K562 (cell line): Measurements from ENCODE around the gene ZNF544. TPM values are rescaled to one million over a fixed set of nuclear protein-coding genes. Genes with fewer than 3 reads are reported as not detected.

Source experiments
- CBX1 ChIP-seq: sonication (generic); IDR thresholded peaks from 2 replicates; pipeline ENCODE4 v1.6.1; 2016; ENCODE audit warnings: antibody characterized with exemption, low read depth, mild to moderate bottlenecking
- LCOR ChIP-seq: sonication (generic); formaldehyde crosslinking; IDR thresholded peaks from 2 replicates; pipeline ENCODE4 v1.8.0; 2022; ENCODE audit warnings: mild to moderate bottlenecking, missing genetic modification reagents
- MTA3 ChIP-seq: fragments of 450-650 bp; formaldehyde crosslinking; IDR thresholded peaks from 2 replicates; pipeline ENCODE4 v1.6.1; 2017; ENCODE audit warnings: mild to moderate bottlenecking, borderline replicate concordance
- ZNF274 ChIP-seq: IDR thresholded peaks from 2 replicates; pipeline ENCODE4 v1.6.1; 2011; ENCODE audit warnings: low read depth, mild to moderate bottlenecking, low read length, moderate library complexity, borderline replicate concordance
- polyA plus RNA-seq, 8 experiments: library from polyadenylated mRNA; depleted of rRNA in 4 of 8; stranded (reverse) in 5 of 8; unstranded in 3 of 8; fragments of >200 nt; fragmentation: Nextera tagmentation in 2 of 8; fragmentation: Illumina TruSeq in 1 of 8; extraction: Ambion mirVana in 2 of 8; extraction: Trizol in 1 of 8; gene quantifications; 2 replicates each; pipeline versions ENCODE4 v1.2.1 to v1.2.3, GENCODE V29; 2011 to 2014; ENCODE audit warnings: inconsistent platforms in 1 of 8, missing spikeins in 1 of 8
- total RNA-seq, 7 experiments: library from RNA; depleted of rRNA in 6 of 7; stranded (reverse); fragments of >200 nt in 6 of 7; fragmentation: Illumina TruSeq in 2 of 7; extraction: Trizol in 2 of 7; gene quantifications; 2 replicates each; pipeline versions ENCODE4 v1.2.1 to v1.2.3, GENCODE V29; 2011 to 2021; ENCODE audit warnings: low replicate concordance in 1 of 7
- TF ChIP-seq, protein P1 (sequence below): conservative IDR thresholded peaks from 2 replicates; pipeline ENCODE4 v1.6.1; 2011; ENCODE audit warnings: low read depth, mild to moderate bottlenecking, low read length; ENCODE audit not compliant: control insufficient read depth
- TF ChIP-seq, protein P2 (sequence below): fragments of 450-650 bp; IDR thresholded peaks from 2 replicates; pipeline ENCODE4 v1.6.1; 2018; ENCODE audit warnings: mild to moderate bottlenecking, low read depth; ENCODE audit not compliant: partially characterized antibody
- TF ChIP-seq, protein P3 (sequence below): fragments of 250-450 bp; sonication (Bioruptor Pico); IDR thresholded peaks from 2 replicates; pipeline ENCODE4 v1.9.0; 2021; ENCODE audit warnings: mild to moderate bottlenecking

ZNF544 gene
- total and polyA plus RNA-seq, 9 of the 15 experiments (the other 6 are each of a cell fraction or from before 2014, with no cell fraction given), result 23.6 to 59.0 (median 41.4) TPM

DNA sequence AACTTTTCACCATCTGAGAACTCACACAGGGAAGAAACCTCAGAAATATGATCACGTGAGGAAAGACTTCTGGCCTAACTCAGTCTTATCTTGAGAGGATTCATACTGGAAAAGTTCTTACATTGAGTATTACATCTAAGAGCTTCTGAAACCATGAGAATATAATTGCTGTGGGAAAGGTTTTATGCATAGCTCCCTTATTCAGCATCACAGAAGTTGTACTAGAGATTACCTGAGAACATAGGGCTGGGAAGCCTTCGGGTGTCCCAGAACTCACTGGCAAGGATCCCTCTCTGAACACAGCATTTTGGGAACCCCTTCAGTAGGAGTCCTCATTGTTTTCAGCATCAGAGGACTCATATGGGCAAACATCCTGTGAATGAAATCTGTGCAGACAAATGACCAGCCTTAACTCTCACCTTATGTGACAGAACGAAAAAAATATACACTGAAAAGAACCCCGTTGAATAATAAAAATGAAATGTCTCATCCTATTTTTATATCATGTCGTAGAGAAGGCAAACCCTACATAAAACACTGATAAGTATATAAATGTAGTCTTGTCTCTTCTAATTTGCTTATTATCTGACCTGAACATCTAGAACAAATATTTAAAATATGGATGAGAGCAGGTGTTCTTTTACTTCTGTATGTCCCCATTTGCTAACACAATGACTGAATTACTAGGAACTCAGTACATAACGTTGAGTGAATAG lies 31.7 kb upstream of the ZNF544 start (continued):
- TF ChIP-seq, protein P1, sequence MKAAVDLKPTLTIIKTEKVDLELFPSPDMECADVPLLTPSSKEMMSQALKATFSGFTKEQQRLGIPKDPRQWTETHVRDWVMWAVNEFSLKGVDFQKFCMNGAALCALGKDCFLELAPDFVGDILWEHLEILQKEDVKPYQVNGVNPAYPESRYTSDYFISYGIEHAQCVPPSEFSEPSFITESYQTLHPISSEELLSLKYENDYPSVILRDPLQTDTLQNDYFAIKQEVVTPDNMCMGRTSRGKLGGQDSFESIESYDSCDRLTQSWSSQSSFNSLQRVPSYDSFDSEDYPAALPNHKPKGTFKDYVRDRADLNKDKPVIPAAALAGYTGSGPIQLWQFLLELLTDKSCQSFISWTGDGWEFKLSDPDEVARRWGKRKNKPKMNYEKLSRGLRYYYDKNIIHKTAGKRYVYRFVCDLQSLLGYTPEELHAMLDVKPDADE, result peak; percentile 97
- no peak for TF ChIP-seq LCOR (CRISPR knock-in tag)
- TF ChIP-seq, protein P2, sequence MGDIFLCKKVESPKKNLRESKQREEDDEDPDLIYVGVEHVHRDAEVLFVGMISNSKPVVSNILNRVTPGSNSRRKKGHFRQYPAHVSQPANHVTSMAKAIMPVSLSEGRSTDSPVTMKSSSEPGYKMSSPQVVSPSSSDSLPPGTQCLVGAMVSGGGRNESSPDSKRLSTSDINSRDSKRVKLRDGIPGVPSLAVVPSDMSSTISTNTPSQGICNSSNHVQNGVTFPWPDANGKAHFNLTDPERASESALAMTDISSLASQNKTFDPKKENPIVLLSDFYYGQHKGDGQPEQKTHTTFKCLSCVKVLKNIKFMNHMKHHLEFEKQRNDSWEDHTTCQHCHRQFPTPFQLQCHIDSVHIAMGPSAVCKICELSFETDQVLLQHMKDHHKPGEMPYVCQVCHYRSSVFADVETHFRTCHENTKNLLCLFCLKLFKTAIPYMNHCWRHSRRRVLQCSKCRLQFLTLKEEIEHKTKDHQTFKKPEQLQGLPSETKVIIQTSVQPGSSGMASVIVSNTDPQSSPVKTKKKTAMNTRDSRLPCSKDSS, result peak; percentile 89
- peak; percentile 88; the same call in 1 of the 2 replicates for TF ChIP-seq CBX1
- TF ChIP-seq ZNF274, result peak; percentile 100
- peak; percentile 88; the same call in 1 of the 2 replicates for TF ChIP-seq MTA3
- TF ChIP-seq, protein P3, sequence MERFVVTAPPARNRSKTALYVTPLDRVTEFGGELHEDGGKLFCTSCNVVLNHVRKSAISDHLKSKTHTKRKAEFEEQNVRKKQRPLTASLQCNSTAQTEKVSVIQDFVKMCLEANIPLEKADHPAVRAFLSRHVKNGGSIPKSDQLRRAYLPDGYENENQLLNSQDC, result no peak
